GM19455 (cell line): ENCODE measurements around the gene MYO1H.
"Not testable (repeated sequence)": the region's sequence is repeated elsewhere in the genome, so short reads cannot be mapped to it uniquely, and the experiment has no call there.

Experiments used
- ATAC-seq: cut with Tn5 transposase; IDR thresholded peaks from one replicate; pipeline ENCODE4 v1.9.1; 2021; ENCODE audit not compliant: unreplicated experiment

Gene MYO1H, protein sequence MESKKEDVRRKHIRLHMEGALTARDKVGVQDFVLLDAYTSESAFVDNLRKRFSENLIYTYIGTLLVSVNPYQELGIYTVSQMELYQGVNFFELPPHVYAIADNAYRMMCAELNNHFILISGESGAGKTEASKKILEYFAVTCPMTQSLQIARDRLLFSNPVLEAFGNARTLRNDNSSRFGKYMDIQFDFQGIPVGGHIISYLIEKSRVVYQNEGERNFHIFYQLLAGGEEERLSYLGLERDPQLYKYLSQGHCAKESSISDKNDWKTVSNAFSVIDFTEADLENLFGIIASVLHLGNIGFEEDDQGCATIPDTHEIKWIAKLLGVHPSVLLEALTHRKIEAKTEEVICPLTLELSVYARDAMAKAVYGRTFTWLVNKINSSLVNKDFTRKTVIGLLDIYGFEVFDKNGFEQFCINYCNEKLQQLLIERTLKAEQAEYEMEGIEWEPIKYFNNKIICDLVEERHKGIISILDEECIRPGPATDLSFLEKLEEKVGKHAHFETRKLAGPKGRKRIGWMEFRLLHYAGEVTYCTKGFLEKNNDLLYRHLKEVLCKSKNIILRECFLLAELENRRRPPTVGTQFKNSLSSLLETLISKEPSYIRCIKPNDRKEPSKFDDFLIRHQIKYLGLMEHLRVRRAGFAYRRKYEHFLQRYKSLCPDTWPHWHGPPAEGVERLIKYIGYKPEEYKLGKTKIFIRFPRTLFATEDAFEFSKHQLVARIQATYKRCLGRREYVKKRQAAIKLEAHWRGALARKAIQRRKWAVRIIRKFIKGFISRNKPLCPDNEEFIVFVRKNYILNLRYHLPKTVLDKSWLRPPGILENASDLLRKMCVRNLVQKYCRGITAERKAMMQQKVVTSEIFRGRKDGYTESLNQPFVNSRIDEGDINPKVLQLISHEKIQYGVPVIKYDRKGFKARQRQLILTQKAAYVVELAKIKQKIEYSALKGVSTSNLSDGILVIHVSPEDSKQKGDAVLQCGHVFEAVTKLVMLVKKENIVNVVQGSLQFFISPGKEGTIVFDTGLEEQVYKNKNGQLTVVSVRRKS

DNA sequence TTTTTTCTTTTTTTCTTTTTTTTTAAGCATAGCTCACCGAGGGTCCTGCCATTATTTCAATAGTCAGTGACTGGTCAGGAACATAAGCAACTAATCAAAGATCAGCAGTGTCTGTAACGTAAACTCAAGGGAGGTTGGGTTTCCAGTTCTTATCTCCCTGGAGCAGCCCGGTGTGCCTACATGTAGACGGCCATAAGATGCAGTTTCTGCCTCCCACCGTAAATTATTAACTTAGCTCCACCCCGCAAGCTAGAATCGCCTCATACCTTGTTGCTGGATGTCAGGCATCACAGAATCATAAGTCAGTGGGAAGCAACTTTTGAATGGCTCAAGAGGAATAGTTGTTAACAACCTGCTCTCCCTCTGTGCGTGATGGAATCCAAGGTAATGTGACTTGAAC lies at the start of gene MYO1H:
Gene MYO1H, plus strand, starts transcription at position 312 of the 400 bp plus-strand sequence. Its CDS starts 61 bp downstream, at position 373.
- ATAC-seq, result no peak

DNA sequence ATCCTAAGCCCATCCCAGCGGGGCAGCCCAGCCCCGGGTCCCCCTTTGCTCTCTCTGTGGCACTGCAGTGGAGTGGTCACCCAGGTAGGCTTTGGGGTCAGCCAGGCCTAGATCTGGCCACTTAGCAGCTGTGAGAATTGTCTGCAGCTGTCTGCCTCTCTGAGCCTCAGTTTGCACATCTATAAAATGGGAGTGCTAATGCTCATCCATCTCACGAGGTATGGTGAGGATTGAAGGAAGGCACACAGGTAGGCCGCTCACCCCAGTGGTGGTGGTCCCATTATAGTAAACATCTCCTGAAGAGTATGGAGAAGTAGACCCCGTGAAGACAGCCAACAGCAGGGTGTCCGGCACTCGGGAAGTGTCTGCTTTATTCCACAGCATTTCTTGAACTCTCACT lies 47.9 kb upstream of the MYO1H start:
- ATAC-seq, result no peak

DNA sequence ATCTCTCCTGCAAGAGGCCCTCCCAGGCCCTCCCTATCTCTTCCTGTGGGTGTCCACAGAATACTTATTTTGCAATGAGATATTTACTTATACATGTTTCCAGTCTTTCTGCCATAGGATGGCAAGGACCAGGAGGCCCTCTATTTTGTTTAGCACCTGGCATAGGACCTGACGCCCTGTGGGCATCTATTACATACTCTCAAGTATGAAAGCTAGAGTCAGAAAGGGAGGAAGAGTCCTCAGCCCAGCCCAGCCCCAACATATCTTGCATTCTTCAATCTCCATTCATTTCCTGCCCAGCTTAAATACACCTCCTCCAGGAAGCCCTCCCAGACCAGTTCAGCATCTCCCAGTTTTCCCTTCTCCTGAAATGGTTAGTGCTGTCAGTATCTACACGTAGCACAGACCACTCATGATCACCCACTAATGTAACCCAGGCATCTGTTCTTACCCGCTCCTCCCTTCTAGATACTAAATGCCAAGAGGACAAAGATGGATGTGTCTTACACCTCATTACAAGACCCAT lies 46.0 kb upstream of the MYO1H start:
- no peak for ATAC-seq

DNA sequence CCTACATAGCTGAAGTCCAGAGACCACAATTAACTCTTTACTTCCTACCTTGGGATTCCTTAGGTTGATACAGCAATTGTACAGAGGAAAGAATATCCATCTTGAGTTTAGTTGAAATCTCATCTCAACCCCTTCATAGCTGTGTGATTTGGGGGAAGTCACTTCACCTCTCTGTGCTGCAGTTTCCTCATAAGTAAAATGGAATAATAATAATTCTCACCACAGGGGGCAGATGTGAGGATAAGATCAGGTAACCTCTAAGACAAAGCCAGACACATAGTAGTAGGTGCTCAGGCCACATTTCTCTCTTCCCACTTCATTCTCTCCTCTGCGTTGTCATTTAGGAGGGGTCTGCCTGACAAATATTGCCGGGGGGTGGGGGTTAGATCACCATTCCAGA lies 45.3 kb upstream of the MYO1H start:
- ATAC-seq, result no peak

DNA sequence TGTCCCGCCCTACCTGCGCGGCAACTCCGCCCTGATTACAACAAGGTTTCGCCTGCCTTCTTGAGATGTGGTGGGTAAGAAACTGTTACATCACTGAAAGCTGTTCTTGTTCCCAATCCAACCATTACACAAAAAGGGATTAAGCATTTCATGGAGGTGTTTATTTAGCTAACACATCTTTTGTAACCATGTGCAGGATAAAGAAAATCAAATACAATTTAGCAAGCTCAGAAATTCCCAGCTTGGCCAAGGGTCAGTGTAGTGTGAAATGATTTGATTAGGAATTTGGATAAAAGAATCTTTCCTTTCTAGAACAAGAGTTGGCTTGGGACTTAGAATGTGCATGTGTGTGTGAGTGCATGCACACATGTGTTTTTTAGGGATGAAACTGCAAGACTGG lies 44.9 kb upstream of the MYO1H start:
- ATAC-seq, result no peak

DNA sequence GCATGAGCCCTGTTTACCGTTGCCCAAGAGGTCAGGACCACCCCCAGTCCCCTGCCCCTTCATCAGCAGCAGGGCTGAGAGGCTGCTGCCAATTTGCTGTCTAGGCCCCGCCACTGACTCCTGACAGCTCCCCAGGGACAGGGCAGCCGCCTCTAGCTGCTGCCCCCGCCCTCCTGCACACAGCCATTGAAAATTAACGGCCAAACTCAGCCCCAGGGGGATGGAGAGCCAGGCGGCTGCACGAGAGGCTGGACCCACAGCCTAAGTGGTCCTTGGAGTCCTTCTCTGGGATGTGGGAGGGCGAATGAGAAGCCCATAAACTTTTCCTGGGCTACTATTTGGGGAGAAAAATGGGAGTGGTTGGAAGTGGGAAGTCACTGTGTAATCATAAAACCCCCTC lies 43.2 kb upstream of the MYO1H start:
- no peak for ATAC-seq

DNA sequence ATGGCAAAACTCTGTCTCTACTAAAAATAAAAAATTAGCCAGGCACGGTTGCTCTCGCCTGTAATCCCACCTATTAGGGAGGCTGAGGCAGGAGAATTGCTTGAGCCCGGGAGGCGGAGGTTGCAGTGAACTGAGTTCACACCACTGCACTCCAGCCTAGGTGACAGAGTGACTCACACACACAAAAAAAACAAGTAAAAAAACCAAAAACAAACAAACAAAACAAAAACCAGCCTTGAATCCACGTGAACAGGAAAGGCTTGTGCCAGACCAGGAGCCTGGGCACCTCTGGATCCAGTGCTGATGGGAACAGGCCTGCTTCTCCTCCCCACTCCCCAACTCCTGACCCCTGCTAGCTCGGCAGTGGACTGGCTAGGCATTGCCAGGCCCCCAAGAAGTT lies 42.2 kb upstream of the MYO1H start:
- ATAC-seq, result no peak

DNA sequence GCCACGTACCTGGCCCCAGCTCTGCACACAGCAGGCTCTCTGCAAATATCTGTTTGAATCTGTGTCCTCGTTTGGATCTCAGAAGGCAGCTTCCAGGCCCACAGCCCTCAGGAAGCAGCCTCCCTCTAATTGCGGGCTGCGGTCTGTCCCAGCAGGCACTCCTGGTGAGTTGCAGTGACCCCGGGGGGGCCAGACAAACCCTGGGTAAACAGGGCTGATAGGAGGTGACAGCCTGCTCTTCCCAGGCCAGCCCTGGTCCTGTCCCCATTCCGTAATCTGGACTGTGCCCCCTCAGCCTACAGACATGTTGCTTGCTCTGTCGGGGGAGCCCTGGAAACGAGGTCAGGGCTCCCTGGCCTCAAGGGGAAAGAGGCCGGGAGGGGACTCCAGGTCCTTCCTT lies 40.6 kb upstream of the MYO1H start:
- ATAC-seq, result no peak

DNA sequence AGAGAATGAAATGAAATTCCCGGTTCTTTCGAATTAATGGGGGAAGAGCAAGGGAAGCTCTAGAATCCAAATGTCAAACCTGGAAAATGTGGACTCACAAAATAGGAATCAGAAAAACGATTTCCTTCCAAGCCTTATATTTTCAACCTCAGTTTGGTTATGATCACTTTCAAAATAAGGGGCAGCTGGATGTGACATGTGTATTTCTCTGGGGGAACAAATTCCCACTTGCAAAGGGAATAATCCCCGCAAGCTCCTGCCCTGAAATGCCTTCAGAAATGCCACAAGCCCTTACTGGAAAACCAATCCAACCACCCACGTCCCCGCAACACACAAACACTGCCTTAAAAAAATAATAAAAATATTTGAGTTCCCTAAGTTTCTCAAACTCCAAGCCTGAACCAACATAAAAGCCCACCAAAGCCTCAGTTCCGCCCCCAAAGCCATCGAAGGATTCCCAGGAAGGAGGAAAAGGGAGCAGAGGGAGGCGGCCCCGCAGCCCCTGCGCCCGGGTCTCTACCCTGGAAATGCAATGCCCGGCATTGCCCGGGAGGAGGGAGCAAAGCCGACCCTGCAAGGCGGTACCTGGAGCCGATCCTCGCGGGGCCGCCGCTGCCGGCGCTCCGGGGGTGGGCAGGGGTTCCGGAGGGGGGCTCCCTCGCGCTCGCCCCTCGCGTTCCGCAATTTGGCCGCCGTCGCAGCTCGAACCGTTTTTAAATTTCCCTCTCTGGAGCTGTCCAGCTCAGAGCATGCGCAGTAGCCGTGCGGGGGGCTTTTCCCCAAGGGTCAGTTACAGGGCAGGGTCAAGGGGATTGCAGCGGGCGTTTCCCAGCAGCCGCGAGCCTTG lies 38.9 kb upstream of the MYO1H start, which contains the start of gene FOXN4:
Gene FOXN4, minus strand, starts transcription at position 751 of the 847 bp plus-strand sequence. CDS start 963 bp downstream, outside the sequence.
- ATAC-seq, result no peak

DNA sequence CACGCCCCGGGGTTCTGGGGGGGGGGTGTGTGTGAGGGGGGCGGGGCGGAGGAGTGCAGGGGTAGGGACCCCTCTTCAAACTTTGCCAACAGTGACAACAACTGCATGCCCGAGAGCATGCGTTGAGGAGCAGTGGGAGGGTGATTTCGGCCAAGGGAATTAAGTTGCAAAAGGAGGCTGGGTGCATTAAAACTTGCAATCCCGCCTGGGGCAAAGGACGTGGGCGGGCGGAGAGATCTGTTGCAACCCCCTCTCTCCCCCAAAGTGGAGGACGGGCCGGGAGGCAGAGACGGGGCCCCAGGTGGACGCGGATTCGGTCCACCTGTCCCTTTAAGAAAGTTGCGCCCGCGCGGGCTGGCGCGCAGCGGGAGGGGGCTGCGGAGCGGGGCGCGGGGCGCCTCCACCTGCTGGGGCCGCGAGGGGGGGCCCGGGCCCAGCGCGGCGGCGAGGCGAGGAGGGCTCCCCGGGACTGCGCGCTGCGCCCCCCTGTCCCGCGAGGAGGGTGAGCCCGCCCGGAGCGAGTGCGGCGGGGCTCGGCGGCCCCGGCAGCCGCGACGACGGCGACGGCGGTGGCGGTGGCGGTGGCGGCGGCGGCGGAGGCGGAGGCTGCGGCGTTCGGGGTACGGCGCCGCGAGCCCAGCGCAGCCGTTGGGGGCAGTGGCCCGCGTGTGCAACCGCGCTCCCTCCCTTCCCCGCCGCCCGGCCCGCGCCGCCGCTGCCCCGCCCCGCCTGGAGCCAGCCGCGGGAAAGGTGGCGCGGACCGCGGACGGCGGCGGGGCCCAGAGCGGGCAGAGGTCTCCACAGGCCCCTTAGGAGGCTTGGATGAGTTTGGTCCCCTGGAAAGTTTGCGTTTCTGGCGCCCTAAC lies 38.1 kb upstream of the MYO1H start:
- ATAC-seq, result no peak

DNA sequence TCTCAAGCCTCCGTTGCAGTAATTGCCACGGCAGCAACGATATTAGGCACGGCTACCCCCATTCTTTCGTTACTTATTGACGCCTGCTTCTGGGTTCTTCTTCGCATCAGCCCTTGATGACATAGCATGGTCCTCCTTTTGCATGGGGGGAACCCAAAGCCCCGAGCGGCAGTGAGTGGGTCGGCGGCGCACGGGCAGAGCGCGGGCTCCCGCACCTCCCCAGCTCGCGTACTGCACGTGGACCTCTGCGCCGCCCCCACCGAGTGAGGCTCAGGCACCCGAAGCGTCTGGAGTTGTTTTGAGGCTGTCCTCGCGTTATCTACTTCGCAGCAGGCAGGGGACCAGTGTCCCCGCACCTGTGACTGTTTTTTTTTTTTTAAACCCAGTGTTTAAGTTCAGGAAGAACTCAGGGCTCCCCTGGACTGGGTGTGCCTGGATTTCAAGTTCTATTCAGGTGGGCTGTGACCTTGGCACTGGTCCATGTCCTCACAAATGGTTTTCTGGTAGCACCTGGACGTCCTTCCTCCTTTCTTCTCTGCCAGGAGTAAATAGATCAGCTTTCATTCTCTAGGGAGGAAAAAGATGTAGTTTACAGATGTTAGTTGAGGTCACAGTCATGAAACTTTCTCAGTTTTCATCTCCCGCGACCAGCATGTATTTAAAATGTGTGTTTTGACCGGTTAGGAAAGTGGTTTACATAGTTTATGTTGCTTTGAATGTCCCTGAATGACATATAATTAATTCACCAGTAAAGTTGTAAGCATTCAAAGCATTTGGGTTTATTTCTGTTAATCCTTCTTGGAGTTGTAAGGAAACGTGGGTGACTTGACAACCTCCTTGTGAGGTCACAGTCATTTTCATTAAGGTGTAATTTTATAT lies 37.2 kb upstream of the MYO1H start:
- no peak for ATAC-seq

DNA sequence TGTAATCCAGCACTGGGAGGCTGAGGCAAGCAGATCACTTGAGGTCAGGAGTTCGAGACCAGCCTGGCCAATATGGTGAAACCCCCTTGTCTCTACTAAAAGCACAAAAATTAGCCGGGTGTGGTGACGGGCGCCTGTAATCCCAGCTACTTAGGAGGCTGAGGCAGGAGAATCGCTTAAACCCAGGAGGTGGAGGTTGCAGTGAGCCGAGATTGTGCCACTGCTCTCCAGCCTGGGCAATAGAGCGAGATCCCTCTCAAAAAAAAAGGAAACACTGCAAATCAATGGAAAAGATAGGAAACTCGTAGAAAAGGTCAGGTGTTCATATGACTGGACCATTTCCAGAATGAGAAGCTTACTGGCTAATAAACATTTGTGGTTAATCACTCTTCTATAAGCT lies 26.4 kb upstream of the MYO1H start:
- ATAC-seq, result not testable (repeated sequence)

DNA sequence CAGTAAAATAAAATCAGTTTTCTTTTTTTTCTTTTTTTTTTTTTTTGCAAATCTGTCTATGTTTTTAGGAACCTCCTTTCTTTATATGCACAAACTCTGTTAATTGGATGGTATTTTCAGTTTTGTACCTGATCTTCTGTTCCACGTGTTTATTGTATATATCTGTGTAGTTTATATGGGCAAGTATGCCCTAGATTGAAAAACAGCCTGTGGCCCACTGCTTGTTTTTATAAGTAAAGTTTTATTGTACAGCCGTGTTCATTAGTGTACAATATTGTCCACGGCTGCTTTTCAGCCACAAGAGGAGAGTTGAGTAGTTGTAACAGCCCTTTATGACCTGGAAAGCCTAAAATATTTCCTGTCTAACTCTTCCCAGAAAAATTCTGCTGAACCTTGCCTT lies 18.7 kb upstream of the MYO1H start:
- ATAC-seq, result no peak

DNA sequence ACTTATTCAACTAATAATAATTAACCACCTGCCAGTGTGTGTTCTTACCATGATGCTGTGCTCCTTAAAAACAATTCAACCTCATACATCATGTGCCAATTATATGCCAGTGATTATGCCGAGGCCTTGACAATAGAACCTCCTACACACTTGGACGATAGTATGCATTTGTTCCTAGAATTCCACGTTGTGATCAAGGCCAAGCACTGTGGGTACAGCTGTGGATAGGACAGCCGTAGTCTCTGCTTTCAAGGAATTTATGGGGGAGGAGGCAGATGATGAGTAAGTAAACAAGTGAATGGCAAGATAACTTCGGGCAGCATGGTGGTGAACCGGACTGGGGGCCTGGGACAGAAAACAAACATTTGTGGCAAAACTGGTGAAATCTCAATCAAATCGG lies 18.0 kb upstream of the MYO1H start:
- ATAC-seq, result no peak

DNA sequence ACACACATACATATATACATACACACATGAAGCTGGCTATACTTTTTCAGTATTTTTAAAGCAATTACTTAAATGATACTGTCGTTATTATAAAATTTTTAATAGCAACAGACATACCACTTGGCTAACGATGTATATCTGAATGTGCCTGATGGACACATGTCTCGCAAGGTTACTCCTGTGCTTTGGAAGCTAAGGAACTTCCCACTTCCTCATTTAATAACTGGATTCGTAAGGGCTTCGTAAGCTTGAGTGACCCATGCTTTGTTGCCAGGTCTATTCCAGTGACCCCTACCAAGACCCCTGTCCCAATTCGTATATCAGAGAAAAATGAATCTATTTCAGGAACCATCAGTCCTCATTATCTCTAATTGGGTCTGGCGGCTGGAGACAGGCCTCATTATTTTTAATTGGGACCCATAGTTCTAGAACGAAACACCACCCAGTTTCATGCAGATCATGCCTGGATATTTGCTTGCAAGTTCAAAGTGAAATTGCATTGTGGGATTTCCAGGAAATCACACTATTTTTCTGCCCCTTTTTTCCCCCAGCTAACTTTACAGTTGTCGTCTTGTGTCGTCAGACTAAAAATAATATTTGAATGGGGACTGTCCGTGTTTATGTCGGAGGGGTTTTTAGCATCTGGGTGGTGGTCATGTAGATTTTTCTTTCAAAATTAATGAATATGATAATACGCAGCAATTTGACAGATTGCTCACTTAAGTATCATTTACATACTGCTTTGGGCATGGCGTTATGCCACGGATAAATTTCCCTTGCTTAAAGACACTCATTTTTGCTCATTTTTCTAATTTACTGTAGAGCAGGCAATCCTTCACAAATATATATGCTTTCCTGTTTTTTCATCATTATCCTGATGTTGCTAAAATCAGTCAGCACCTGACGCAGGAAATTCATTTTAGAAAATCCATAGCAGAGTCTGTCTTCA lies 17.1 kb upstream of the MYO1H start:
- ATAC-seq, result no peak

DNA sequence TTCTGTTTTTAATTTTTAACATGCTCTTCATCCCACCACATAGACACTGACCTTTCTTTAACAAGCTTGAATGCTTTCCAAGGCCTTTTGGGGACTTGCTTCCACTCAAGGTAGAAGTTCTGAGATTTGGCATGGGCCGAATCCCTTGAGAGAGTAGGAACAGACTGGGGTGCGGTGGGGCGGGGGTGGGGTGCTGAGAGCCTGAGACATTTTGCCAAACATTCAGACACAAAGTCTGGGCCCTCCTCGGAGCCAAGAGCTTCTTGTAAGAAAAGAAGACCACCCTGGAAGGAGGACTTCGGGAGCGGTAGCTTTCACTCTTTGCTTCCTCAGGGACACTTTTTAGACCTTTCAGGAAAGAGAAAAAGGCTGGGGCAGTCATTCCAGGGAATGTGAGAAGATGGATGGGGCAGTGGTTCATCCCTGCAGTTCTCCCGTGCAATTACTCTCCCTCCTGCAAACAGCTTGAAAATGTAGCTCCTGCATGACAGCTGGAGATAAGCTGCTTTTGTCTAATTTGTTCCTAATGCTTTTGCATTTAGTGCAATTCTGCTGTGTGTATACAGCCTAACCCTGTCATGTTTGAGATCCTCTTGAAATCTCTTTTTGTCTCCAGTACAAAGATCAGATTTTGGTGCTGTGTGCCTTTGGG lies 16.3 kb upstream of the MYO1H start:
- ATAC-seq, result no peak

DNA sequence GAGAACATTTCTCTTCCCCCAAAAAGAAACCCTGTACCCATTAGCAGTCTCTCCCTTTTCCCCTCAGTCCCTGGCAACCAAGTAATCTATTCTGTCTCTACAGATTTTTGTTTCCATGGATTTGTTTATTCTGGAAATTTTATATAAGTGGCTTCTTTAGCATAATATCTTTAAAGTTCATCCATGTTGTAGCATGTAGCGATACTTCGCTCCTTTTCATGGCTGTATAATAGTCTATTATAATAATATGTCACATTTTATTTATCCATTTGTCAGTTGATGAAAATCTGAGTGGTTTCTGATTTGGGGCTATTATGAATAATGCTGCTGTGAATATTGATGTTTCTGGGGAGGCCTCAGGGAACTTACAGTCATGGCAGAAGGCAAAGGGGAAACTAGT lies 12.8 kb upstream of the MYO1H start:
- no peak for ATAC-seq
